CD4-positive, alpha-beta memory T cell (primary cell): Measurements from ENCODE around the gene ELOVL3. TPM values are rescaled to one million over a fixed set of nuclear protein-coding genes. Genes with fewer than 3 reads are reported as not detected.

Experiments
- CTCF ChIA-PET: fragments of 350-600 bp; sonication (Branson Sonifier 250); formaldehyde crosslinking; loops from one replicate; lab custom pipeline; 2021; ENCODE audit warnings: inconsistent platforms; ENCODE audit not compliant: partially characterized antibody; lab: Charles Lee
- POLR2A ChIA-PET: fragments of 350-600 bp; sonication (Branson Sonifier 250); formaldehyde crosslinking; loops from one replicate; lab custom pipeline; 2021; ENCODE audit not compliant: partially characterized antibody; lab: Charles Lee
- DNase-seq, 5 donors: peaks; one replicate each; pipeline versions ENCODE4 v3.0.0 to v3.0.0-alpha.2; 2020 to 2022; ENCODE audit warnings: mixed read lengths in 1 of 5
- H3K27ac ChIP-seq: one replicate; pipeline ENCODE4 v1.7.0; 2013; ENCODE audit warnings: low read depth, low read length
- H3K27me3 ChIP-seq: 2 replicates; pipeline ENCODE4 v1.7.0; 2013; ENCODE audit warnings: mild to moderate bottlenecking, low read length, moderate library complexity; ENCODE audit not compliant: insufficient read depth
- H3K36me3 ChIP-seq: 2 replicates; pipeline ENCODE4 v1.7.0; 2013; ENCODE audit warnings: mild to moderate bottlenecking, low read length, moderate library complexity; ENCODE audit not compliant: insufficient read depth
- H3K4me1 ChIP-seq: 2 replicates; pipeline ENCODE4 v1.7.0; 2013; ENCODE audit warnings: mild to moderate bottlenecking, low read length, moderate library complexity; ENCODE audit not compliant: insufficient read depth
- H3K4me3 ChIP-seq, 2 donors: one replicate each; pipeline ENCODE4 v1.7.0; 2013; ENCODE audit warnings: low read length in 2 of 2, mild to moderate bottlenecking in 1 of 2
- H3K9me3 ChIP-seq, 2 donors: one replicate each; pipeline ENCODE4 v1.7.0; 2013; ENCODE audit warnings: low read length in 2 of 2, control low read depth in 1 of 2; ENCODE audit not compliant: control insufficient read depth in 1 of 2
- H3K27ac Mint-ChIP-seq, 7 donors: one replicate each; pipeline ENCODE4 v1.8.0; 2020 to 2021; ENCODE audit warnings: mixed read lengths in 7 of 7, mild to moderate bottlenecking in 6 of 7, inconsistent platforms in 3 of 7, moderate library complexity in 3 of 7
- H3K27me3 Mint-ChIP-seq, 2 donors: one replicate each; pipeline ENCODE4 v1.8.0; 2020 to 2021; ENCODE audit warnings: mixed read lengths in 2 of 2
- H3K36me3 Mint-ChIP-seq, 2 donors: one replicate each; pipeline ENCODE4 v1.8.0; 2020 to 2021; ENCODE audit warnings: mixed read lengths in 2 of 2, inconsistent platforms in 1 of 2, mild to moderate bottlenecking in 1 of 2
- H3K4me1 Mint-ChIP-seq, 4 donors: one replicate each; pipeline ENCODE4 v1.8.0; 2020 to 2021; ENCODE audit warnings: mixed read lengths in 4 of 4, mild to moderate bottlenecking in 1 of 4
- H3K4me3 Mint-ChIP-seq, 8 donors: one replicate each; pipeline ENCODE4 v1.8.0; 2020 to 2021; ENCODE audit warnings: mixed read lengths in 8 of 8, mild to moderate bottlenecking in 7 of 8, moderate library complexity in 6 of 8, inconsistent platforms in 3 of 8
- H3K9me3 Mint-ChIP-seq, 8 donors: one replicate each; pipeline ENCODE4 v1.8.0; 2020 to 2021; ENCODE audit warnings: mixed read lengths in 8 of 8, mild to moderate bottlenecking in 5 of 8, inconsistent platforms in 3 of 8, moderate library complexity in 1 of 8
- intact Hi-C: fragments of 100-400 bp; cut with micrococcal nuclease; formaldehyde crosslinking; loops from one replicate; pipeline ENCODE4 v1.15.1; 2023
- polyA plus RNA-seq, 2 donors: library from polyadenylated mRNA; unstranded; fragments of 300-500 nt; fragmentation: Illumina TruSeq; gene quantifications; one replicate each; pipeline ENCODE4 v1.2.3, GENCODE V29; 2021
- total RNA-seq, 2 experiments: library from RNA; stranded (reverse); gene quantifications; one replicate each; pipeline ENCODE4 v1.2.3, GENCODE V29; 2021

ELOVL3 gene
- total and polyA plus RNA-seq, 4 experiments from 2014 or later, result not detected

DNA sequence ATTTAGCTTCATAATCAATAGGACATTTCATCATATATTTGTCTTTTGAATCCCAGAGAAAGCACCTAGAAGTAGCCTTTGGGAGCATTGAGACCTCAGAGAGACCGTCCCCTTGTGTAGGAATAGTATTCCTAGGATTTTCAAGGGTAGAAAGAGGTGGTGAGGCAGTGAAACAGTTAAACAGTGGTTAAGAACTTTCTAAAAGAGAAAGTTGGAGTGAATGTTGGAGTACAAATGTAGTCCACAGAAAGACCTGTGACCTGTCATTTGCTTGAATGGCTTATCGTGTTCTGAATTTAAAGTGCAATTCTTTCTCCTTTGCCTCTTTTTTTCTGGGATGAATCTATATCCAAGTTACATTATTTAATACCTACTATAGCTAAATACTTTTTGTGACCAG is 49.2 kb downstream of the ELOVL3 start:
- no peaks in the 10 kb centered on the region for H3K27me3 Mint-ChIP-seq
- H3K9me3 ChIP-seq, result no peaks in the 10 kb centered on the region
- H3K36me3 ChIP-seq, result no peaks in the 10 kb centered on the region
- H3K27me3 ChIP-seq, result no peaks in the 10 kb centered on the region
- no peak overlapping the region for H3K4me3 ChIP-seq
- H3K4me1 Mint-ChIP-seq, result peaks cover 25 to 47% (median 37%) of the 10 kb centered on the region in 4 donors
- ChIA-PET POLR2A (no interaction called here), CTCF (interaction anchor here (1.1 to 1.3 kb wide), 3 partner anchors 20 to 77 kb away, joined by 3 to 4 read pairs (median 4); no protein-coding TSS in a partner anchor)
- H3K36me3 Mint-ChIP-seq, result peaks cover 5 to 9% of the 10 kb centered on the region in 2 donors
- no peak overlapping the region for H3K27ac Mint-ChIP-seq
- DNase-seq, result no peak
- no peak overlapping the region for H3K27ac ChIP-seq
- H3K9me3 Mint-ChIP-seq, result no peaks in the 10 kb centered on the region
- H3K4me1 ChIP-seq, result peaks cover 24% of the 10 kb centered on the region
- intact Hi-C loops, result no loop called here
- no peak overlapping the region for H3K4me3 Mint-ChIP-seq

DNA sequence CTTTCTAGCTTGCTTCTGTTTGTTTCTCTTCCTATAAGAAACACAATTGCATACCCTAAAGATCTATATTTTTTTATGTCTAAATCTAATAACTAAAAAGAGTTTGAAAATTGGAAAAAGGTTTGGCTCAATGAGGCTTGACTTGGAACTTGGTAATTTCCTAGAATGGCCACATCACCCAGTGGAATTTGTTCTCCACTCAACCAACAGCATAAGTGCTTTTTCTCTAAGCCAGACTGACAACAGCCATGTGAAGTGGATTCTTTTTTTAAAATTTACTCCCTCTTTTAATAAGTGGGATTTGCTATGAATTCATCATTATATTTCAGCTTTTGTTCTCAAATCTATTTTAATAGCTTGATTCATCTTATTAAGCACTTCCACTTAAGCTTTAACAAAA is 53.0 kb downstream of the ELOVL3 start:
- Mint-ChIP-seq H3K36me3 (peaks cover 5 to 18% of the 10 kb centered on the region in 2 donors), H3K27ac (peak overlapping the region in 1 of 7 donors; percentile 44), H3K9me3 (no peaks in the 10 kb centered on the region), H3K27me3 (no peaks in the 10 kb centered on the region), H3K4me1 (peaks cover 33 to 50% (median 42%) of the 10 kb centered on the region in 4 donors), H3K4me3 (no peak overlapping the region)
- Histone ChIP-seq H3K4me3 (no peak overlapping the region), H3K9me3 (no peaks in the 10 kb centered on the region), H3K4me1 (peaks cover 38% of the 10 kb centered on the region), H3K27ac (no peak overlapping the region), H3K27me3 (no peaks in the 10 kb centered on the region), H3K36me3 (no peaks in the 10 kb centered on the region)
- no peak for DNase-seq
- ChIA-PET CTCF (interaction anchor here (1.3 kb wide), 2 partner anchors 12 to 13 kb away, joined by 3 read pairs; no protein-coding TSS in a partner anchor), POLR2A (no interaction called here)
- intact Hi-C loops, result no loop called here

Other genes with a start within 250 kb of the ELOVL3 start
- gene ARMH3, start 170.1 kb upstream of the ELOVL3 start, total RNA-seq, result 10 to 100 TPM; 31.4 to 31.8 TPM
- gene ARMH3, start 170.1 kb upstream of the ELOVL3 start, polyA plus RNA-seq, result 10 to 100 TPM; 21.9 to 28.7 TPM
- gene HPS6, start 160.9 kb upstream of the ELOVL3 start, total RNA-seq, result 10 to 100 TPM; 25.1 to 27.9 TPM
- gene HPS6, start 160.9 kb upstream of the ELOVL3 start, polyA plus RNA-seq, result 10 to 100 TPM; 27.0 to 27.1 TPM
- gene LDB1, start 105.9 kb upstream of the ELOVL3 start, total RNA-seq, result 100 to 1,000 TPM; 131 to 135 TPM
- gene LDB1, start 105.9 kb upstream of the ELOVL3 start, polyA plus RNA-seq, result 10 to 100 TPM in 1 of 2 donors, 1 to 10 TPM in 1; 10.0 to 48.6 TPM
- 10 to 100 TPM; 38.9 to 39.8 TPM for gene PPRC1, start 93.3 kb upstream of the ELOVL3 start, total RNA-seq
- gene PPRC1, start 93.3 kb upstream of the ELOVL3 start, polyA plus RNA-seq, result 10 to 100 TPM in 1 of 2 donors, 1 to 10 TPM in 1; 6.4 to 20.3 TPM
- 10 to 100 TPM; 63.7 to 71.6 TPM for gene NOLC1, start 73.9 kb upstream of the ELOVL3 start, total RNA-seq
- 10 to 100 TPM; 20.0 to 75.0 TPM for gene NOLC1, start 73.9 kb upstream of the ELOVL3 start, polyA plus RNA-seq
- gene PITX3, start 15.2 kb downstream of the ELOVL3 start, total RNA-seq, result not detected
- not detected for gene PITX3, start 15.2 kb downstream of the ELOVL3 start, polyA plus RNA-seq
- 10 to 100 TPM; 39.6 to 44.7 TPM for gene GBF1, start 19.2 kb downstream of the ELOVL3 start, total RNA-seq
- gene GBF1, start 19.2 kb downstream of the ELOVL3 start, polyA plus RNA-seq, result 10 to 100 TPM in 1 of 2 donors, 1 to 10 TPM in 1; 3.1 to 23.9 TPM
- 100 to 1,000 TPM; 146 to 147 TPM for gene NFKB2, start 169.4 kb downstream of the ELOVL3 start, total RNA-seq
- 10 to 100 TPM in 1 of 2 donors, 1 to 10 TPM in 1; 6.6 to 25.2 TPM for gene NFKB2, start 169.4 kb downstream of the ELOVL3 start, polyA plus RNA-seq
- 1 to 10 TPM; 4.9 to 5.4 TPM for gene PSD, start 192.5 kb downstream of the ELOVL3 start, total RNA-seq
- 1 to 10 TPM; 2.1 to 2.7 TPM for gene PSD, start 192.5 kb downstream of the ELOVL3 start, polyA plus RNA-seq
- 10 to 100 TPM; 21.1 to 24.1 TPM for gene FBXL15, start 194.5 kb downstream of the ELOVL3 start, total RNA-seq
- gene FBXL15, start 194.5 kb downstream of the ELOVL3 start, polyA plus RNA-seq, result 10 to 100 TPM; 27.5 to 44.5 TPM
- 10 to 100 TPM; 27.2 to 30.8 TPM for gene CUEDC2, start 206.3 kb downstream of the ELOVL3 start, total RNA-seq
- 10 to 100 TPM; 52.0 to 57.5 TPM for gene CUEDC2, start 206.3 kb downstream of the ELOVL3 start, polyA plus RNA-seq
- 1 to 10 TPM in 1 of 2 experiments, under 1 TPM in 1; 0.89 to 1.6 TPM for gene C10orf95, start 225.2 kb downstream of the ELOVL3 start, total RNA-seq
- under 1 TPM; 0.41 to 0.42 TPM for gene C10orf95, start 225.2 kb downstream of the ELOVL3 start, polyA plus RNA-seq